Hematopoietic multipotent progenitor cell treated with erythropoietin and hydrocortisone succinate and interleukin-3 and kit ligand, for 6 days (in vitro differentiated cells): ENCODE results near the gene TBRG1.

Source experiments
- DNase-seq: peaks from one replicate; pipeline ENCODE4 v3.0.0-alpha.2; 2015

TBRG1 gene

DNA sequence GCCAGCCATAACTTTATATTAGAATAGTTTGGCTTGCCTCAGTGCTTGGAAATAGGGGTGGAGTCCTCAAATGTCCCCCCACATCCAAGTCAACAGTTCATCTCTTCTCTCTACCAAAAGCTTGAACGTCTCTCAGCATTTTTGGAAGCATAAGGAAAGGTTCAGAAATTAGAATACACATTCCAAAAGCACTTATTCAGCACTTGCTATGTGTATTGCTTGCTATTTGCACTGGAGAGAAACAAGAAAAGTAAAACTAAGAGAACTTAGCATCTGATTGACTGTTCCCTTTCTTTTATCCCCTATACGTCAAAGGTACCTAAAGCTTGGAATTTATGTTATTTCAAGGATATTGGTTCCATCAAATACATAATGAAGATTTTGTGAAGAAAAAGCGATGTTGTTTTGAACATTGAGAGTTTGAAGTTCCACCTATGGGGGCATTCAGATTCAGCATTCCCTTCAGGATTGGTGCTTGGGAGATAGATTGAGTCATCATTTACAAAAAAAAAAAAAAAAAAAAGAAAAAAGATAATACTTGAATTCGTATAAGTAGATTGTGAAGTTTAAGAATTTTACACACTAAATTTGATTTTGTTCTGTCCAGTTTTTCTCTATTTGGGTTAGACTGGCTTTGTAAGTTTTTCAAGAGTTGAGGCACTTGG, 1.3 kb downstream of the TBRG1 start:
- no peak for DNase-seq

DNA sequence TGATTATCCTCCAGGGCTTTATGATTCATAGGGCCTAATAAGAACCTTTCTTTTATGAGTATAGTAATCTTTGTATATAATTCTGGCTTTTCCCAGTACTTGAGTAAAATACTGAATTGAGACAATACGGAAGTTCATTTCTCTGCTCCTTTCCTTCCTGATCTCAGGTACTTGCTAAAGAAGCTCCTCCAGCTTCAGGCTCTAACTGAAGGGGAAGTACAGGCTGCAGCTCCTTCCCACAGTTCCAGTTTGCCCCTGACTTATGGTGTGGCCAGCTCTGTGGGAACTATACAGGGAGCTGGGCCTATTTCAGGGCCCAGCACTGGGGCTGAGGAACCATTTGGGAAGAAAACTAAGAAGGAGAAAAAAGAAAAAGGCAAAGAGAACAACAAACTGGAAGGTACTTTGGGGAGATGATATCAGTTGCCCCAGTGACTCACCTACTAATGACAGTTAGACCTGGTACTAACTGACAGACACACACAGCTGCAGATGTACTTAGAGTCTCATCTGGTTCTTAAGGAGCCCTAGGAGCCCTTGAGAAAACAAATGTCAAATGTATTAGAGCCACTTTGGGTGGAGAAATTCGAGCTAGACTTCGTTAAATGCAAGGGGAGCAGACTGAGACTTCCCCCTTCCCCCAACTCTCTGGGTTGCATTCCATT, 3.0 kb downstream of the TBRG1 start:
- no peak for DNase-seq

DNA sequence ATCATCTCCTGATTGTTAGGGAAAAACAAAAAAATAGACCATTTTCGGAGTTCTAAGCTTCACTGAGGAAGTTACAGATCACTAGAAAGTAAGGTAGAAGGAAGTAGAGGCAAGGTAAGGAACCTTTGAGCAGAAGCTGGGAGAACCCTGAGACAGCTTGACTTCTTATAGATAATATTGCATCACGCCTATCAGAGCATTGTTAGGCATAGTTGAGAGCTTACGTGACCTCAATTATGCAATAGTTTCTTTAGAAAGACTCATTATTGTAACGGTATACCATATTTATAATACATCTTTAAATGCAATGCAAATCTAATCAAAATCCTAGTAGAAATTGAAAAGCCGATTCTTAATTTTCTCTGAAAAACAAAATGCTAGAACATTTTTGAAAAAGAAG, 4.9 kb downstream of the TBRG1 start:
- DNase-seq: peak; percentile 55

DNA sequence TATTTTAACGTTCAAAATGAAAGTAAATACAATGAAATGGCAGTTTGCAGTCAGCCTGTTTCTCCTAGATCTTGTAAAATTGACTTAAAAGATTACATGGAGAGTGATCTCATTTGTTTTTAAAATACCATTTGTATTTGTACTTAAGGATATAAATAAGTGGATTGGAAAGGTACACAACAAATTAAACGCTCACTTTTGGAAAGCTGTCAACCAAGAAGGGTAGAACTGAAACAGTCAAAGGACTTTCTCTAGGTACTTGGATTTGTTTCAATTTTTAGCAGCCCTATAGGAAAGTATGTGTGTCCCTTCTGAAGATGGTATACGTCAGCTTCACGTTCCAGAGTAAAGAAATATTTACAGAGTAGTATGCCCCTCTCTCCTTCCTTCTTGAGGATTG, 7.3 kb downstream of the TBRG1 start:
- no peak for DNase-seq

DNA sequence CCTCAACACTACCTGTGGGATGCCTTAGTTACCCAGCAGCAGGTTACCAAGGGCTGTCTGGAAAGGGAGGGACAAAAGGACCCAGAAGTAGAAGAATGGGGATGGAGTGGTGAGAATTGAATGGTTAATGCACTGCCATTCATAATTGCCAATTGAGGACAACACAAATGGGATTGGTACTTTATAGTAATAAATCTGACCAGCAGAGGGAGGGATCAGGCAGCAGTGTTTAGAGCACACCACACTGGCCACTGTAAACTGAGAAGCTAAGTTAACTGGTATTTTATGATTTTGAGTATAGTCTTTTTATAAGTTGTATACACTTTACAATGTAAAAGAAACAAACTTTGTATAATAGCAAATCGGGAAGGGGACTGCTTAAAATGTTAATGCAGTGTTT, 10.7 kb downstream of the TBRG1 start:
- peak; percentile 62 for DNase-seq

DNA sequence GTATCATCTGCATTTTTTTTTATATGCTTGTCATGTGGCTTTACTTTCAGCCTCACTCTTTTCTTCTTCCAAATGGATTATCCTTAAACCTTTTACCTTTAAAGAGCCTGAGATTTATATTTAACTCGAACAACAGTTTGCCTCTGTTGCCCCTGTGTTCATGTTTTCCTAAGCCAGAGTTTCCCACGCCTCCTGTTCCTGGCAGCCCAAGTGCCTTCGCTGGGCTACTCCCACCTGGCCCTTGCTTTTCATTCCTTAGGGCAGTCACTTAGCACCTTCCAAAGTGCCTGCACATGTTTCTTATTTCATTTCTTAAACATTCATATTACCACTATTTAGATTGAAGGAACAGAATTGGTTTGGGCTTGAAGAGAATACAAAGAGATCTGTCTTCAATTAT, 13.3 kb downstream of the TBRG1 start:
- no peak for DNase-seq

DNA sequence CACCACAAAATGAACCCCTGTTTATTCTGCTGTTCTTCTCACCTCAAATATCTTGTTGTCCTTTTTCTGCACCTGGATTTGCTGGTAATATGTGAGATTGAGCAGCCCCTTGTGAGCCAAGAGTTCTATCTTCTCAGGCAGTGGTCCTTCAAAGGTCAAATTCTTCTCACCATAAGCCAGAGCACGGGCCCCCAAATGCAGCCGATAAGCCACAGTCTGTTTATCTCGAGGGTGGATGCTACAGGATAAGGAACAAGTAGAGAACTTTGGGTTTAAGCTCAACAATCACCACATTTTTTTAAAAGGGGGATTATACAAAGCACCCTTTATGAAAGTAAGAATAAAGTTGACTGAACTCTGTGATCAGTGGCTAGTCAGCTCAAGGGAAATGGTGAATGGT, 15.8 kb downstream of the TBRG1 start:
- peak; percentile 51 for DNase-seq

DNA sequence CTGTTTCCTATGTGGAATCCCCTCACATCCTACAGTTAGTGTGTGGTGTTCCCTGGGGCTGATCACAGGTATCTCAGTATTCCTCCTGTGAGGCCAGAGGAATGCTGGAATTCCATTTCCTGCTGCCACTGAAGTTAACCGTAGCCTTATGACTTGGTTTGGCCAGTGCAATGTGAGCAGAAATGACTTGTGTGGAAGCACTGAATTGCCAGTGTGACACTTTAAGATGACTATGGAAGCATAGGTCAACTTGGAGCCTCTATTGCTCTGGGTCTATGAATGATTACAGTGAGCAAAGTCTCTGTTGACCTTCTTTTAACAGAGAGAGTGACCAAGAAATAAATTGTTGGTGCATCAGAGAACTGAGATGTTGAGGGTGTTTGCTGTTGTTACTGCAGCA, 16.5 kb downstream of the TBRG1 start:
- DNase-seq: no peak

DNA sequence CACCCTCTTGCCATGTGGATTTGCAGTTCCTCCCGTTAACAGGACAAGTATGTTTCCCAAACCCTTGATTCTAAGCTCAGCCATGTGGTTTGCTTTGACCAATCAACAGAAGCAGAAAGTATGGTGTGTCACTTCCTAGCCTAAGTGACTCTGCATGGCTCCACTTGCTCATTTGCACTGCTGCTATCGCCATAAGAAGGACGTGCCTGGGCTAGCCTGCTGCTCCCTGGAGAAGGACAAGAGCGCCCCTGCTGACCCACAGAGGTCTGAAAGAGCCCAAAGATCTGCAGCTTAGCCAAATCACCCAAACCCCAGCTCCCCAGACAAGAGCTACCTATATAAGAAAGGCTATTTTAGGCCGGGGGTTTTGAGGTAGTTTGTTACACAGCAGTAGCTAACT, 18.0 kb downstream of the TBRG1 start:
- DNase-seq: peak; percentile 14

DNA sequence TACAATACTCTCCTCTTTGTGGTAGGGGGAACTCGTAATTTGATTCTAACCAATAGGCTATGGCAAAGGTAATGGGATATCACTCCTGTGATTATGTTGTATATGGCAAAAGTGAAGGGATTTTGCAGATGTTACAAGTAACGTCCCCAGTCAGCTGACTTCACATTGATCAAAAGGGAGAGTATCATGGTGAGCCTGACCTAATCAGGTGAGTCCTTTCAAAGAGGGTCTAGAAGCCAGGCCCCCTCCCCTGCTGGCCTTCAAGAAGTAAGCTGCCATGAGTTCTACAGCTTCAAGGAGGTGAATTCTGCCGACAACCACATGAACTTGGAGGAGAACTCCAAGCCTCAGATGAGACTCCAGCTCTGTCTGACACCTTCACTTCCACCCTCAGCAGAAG, 20.0 kb downstream of the TBRG1 start:
- no peak for DNase-seq

DNA sequence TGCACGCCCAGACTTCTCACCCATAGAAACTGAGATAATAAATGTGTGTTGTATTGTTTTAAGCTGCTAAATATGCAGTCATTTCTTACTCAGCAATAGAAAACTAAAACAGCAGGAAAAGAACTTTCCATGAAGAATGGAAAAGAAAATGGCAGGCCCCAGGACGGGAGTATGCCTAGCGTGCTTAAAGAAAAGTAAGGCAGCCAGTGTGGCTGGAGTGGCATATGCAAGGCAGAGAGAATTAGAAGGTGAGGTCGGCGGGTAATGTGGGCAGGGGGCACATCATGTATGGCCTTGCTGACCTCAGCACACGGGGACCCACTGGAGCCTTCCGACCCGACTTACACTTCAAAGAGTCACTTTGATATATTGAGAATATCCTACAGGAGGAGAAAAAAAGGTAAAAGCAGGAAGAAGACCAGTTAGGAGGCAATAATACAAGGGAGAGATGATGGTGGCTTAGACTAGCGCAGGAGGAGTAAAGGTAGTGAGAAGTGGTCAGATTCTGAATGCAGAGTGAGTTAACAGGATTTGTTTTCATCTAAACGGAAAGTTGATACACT, 20.5 kb downstream of the TBRG1 start:
- DNase-seq: no peak

DNA sequence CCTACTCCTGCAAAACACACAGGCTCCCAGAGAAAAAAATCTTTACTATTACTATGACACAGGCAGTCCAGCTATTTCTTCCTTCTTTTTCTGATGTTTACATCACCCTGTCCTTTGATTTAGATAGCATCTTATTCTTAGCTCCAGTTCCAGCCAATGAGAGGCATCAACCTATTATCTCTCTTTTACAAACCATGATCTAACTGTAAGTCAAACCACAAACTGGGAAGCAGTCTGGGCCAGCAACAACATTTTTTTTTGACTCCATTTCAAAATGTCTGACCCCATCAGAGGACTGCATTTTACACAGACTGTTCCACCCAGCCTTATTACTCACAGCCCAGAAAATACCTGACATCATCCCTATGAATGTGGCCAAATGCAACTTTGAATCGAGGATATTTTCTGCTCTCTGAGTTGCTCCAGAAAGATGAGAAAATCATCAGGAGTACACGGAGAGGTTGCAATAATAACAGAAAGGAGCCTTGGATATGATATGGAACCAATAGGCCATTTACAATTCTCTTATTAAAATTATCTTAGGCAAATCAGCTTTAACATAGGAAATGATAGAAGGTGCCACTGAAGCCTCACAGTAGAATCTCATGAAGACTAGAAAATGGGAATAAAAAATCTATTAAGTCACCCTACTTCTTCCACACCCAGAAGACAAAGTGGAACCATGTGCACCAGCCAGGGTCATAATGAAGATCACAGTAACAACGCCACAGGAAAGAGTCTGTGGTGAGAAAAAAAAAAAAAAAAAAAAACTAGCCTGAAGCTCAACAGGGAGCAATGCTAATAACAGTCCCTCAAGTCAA, 21.2 kb downstream of the TBRG1 start:
- peak; percentile 86 for DNase-seq

DNA sequence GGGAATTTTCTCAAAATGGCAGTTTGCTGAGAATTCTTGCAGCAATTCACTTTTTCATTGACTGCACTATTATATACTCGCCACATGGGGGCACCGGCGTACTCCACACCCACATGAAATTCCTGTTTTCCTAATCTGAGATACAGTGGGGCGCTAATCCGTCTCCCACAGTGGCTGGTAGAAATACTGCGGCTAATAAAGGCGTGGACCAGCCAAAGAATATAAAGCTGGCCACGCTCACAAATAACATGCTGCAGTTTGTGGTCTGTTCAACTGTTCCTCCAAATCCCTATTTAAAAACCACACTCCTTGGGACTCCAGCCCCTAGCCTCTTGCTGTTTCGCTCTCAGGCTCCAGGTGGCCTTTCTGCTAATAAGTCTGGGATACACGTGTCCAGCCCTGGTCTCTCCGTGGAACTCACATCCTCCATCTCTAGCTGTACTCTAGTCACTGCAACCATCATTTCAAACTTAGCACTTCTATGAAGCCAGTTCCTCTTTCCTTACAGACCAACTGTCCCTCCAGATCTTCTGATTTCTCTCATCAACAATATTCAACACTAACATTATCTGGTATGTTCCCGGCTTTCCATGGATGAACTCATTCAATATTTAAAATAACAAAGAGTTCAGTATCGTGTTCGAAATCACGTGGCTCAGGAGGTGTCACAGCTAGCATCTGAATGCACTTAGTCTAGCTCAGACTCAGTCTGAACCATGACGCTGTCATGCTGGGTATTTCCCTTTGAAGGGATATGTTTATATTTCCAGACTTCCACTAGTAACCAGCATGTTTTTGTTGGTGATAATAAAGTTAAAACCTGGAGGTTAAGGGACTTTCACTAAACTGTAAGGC, 22.0 kb downstream of the TBRG1 start:
- peak; percentile 84 for DNase-seq

DNA sequence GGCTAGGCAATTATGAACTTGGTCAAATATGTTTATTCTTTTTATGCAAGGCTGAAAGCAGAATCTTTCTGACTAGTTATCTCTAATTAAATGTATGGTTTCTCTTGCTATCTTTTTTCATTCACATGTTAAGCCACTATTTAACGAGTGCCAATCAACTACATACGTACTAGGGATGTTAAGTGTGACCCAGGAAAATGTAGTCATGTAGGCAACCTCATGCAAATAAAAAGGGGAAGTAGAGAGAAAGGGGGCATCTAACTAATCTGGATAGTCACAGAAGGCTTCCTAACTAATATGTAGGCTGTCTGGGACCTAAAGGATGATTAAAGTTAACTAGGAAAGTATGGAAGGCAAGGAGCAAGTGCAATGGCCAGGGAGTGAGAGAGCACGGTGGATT, 23.5 kb downstream of the TBRG1 start:
- DNase-seq: peak; percentile 28

DNA sequence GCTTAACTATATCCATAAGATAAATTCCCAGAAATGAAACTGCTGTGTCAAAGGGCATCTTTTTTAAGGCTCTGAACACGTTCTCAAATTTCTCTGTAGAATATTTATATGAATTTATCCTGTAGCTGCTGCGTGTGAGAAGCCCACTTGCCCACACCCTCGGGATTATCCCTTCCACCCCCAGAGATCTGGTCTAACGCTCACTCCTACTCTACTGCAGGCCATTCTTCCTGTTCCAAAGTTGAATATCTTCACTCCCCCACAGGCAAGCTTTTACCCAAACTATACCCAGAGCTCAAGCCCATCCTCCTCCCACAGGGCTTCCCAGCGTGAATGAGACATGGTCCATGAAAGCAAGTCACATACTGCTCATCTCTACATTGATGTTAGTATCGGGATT, 25.9 kb downstream of the TBRG1 start:
- DNase-seq: no peak

DNA sequence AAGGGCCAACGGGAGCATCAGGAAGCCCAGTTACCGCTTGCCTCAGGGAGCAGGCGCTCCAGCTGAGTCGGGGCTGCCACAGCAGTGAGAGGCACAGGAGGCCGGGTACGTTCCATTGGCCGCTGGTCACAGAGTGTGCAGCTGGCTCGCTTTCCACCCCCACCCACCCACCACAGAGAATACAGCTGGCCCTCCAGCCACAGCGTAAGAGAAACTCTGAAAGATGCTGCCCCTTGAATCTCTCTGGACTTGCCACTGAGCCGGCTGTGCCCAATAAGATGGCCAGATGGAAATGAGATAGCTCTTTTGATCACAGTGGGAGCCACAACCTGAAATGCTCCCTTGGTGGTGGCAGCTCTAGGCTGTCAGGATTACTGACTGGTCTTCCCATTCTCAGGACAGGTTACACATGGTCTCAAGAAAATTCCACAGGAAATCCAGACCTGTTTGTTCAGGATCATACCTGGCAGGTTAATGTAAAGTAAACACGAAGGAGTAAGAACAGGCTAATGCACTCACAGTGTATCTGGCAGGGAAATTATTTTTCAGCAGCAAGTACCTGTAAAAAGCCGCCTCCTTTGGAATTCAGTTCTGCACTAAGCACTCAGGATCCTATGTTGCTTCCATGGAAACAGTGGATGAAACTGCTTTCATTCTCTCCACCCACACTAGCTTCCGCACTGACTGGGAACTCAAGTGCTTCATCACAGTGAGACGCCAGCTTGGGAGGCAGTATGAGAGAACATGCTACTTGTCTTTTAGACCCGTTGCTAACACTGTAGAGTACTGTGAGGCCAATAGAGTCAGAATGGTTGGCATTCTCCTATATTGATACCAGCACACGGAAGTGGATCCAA, 34.3 kb downstream of the TBRG1 start:
- DNase-seq: no peak

DNA sequence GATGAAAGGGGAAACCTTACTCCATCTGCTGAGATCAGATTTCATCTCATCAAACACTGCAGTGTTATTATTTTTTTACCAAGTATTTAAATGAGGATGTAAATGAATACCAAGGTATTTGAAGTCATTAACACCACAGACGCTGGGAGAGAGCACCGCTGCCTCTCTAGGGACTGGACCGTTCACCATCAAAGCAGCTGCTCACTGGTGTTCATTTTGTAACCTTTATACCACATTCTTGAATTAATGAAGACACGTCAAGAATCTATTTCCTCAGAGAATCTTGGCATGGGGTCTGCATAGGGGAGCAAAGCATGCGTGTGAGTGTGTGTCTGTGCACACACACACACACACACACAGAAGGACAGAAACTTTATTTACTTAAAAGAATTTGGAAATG, 35.2 kb downstream of the TBRG1 start:
- no peak for DNase-seq

DNA sequence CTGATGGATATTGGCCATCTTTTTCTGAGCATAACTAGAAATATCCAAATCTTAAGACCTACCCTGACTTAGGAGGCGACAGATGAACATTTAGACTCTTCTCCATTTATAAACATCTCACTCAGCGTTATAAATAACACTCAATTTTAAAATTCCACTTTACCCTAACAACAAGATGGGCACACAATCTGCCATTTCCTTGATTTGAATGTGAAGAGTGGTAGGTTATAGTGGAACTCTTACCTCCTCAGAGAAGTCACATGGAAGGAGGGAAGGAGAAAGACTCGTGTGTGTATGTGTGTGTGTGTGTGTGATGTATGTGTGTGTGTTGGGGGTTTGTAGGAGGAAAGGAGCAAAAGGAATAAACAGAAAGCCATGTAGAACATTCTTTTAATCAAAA, 35.8 kb downstream of the TBRG1 start:
- no peak for DNase-seq

DNA sequence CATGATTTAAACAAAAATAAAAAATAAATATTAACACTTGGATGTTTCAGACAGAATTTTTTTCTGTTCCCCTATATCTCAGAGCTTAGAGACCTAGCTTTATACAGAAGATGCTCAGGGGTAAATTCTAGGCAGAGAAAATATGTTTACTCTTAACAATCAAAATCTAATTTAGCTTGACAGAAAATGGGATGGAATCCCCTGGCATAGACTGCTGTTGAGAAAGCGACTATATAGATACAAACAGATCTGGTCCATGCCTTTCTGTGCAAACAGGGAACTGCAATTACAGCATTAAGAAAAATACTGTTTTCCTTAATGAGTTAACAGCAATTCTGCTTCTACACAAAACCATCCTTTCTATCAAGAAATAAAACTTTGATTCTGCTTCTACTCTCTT, 36.3 kb downstream of the TBRG1 start:
- DNase-seq: no peak

DNA sequence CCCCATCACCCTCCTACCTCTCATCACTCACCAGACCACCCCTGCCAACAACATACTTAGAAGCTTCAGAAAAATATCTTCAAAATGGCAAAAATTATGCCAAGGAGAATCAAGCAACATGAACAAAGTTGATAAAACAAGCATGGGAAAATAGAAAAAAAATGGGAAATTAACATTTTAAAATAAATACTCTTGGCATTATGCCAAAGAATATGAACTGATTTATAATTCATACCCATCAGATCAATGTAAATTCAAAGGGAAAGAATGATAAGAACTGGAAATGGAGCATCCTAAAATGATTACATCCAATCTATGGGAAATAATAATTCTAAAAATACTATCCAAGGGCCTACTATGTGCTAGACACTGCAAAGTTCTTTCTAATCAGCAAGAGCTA, 38.9 kb downstream of the TBRG1 start:
- DNase-seq: no peak

DNA sequence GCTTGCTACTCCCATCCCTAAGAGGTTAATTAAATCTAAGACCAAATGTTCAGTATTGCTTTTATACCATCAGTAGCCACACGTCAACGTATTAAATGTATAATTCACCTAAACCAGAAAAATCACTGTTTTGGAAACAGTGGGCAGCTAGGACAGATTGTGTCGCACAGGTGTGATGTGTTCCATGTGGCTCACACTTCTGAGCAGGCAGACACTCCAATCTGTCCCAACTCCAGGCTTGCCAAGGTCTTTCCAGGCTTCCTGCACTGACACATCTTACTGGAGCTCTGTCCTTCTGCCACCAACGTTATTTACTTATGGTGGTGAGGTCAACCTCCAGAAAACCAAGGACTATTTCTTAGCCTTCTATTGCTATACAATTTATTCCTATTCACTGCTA, 39.4 kb downstream of the TBRG1 start:
- DNase-seq: no peak

DNA sequence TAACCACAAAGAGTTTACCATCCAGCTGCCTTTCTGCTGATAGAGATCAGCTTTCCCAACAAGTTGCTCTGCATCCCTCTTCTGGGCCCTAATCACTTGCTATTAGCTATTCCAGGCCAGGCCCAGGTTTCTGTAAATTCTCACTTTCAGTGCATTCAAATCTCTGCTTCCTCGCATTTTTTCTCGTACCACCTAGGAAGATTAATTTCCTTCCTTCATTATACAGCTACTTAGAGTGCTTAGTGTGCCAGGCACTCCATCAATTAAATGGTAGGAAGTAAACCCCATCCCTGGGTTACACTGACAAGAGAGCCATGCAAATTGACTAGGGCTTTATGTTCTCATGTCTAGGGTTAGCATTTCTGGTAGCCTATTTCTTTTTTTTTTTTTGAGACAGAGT, 41.2 kb downstream of the TBRG1 start:
- DNase-seq: no peak
